Measurements from ENCODE around the gene SPACA6.

GRCh38 chr19:51754109-51754508 is 61.0 kb downstream of the SPACA6 start:
- TF ChIP-seq CTCF (IDR thresholded peaks at IDR 0.05): no peak
- TF ChIP-seq ZFX (IDR thresholded peaks at IDR 0.05; ENCODE audit: borderline replicate concordance): no peak
